ENCODE results near the gene FAM107A. TPM values are rescaled to one million over a fixed set of nuclear protein-coding genes. Genes with fewer than 3 reads are reported as not detected.

The FAM107A gene
- polyA plus RNA-seq, 1 donor from 2014 or later = 0.16 TPM

GRCh38 chr3:58563386-58564035 lies 13.7 kb downstream of the FAM107A start:
- Histone ChIP-seq H2AFZ (ENCODE audit: low read depth, low read length) (no peak overlapping the region), H3F3A (ENCODE audit: insufficient read depth, low read length, poor library complexity, severe bottlenecking) (no peaks in the 10 kb centered on the region), H3K27ac (ENCODE audit: low read length) (no peak overlapping the region), H4K20me1 (ENCODE audit: insufficient read depth) (no peaks in the 10 kb centered on the region), H3K4me2 (ENCODE audit: low read length) (no peak overlapping the region), H3K79me2 (replicated peaks; ENCODE audit: insufficient read depth, low read length) (no peaks in the 10 kb centered on the region), H3K9me2 (ENCODE audit: insufficient read depth, low read length) (no peaks in the 10 kb centered on the region), H3K9ac (ENCODE audit: low read length) (no peak overlapping the region), H3K4me3 (ENCODE audit: low read length) (no peak overlapping the region), H3K36me3 (ENCODE audit: insufficient read depth, low read length) (no peaks in the 10 kb centered on the region), H3K9me3 (ENCODE audit: low read length) (no peaks in the 10 kb centered on the region), H3K27me3 (ENCODE audit: insufficient read depth, low read depth, low read length) (no peaks in the 10 kb centered on the region)
- TF ChIP-seq MXI1 (conservative IDR thresholded peaks at IDR 0.05; ENCODE audit: poor library complexity, severe bottlenecking) (no peak), CTCF (IDR thresholded peaks at IDR 0.05; ENCODE audit: poor library complexity, severe bottlenecking) (no peak), REST (IDR thresholded peaks at IDR 0.05; ENCODE audit: borderline replicate concordance) (no peak), TAF1 (IDR thresholded peaks at IDR 0.05; ENCODE audit: low read depth) (no peak), SMC3 (conservative IDR thresholded peaks at IDR 0.05; ENCODE audit: poor library complexity) (no peak), EZH2 (IDR thresholded peaks at IDR 0.05; ENCODE audit: borderline replicate concordance, insufficient read depth, low read length, poor library complexity, severe bottlenecking) (no peak), RAD21 (conservative IDR thresholded peaks at IDR 0.05) (no peak), EP300 (conservative IDR thresholded peaks at IDR 0.05; ENCODE audit: poor library complexity, severe bottlenecking) (no peak), POLR2AphosphoS5 (IDR thresholded peaks at IDR 0.05) (no peak)

- Histone ChIP-seq H2AFZ (ENCODE audit: low read depth, low read length) (no peak overlapping the region), H3K27ac (ENCODE audit: low read length) (no peak overlapping the region)
- no peak for TF ChIP-seq REST (IDR thresholded peaks at IDR 0.05; ENCODE audit: borderline replicate concordance)
- TF ChIP-seq SMC3 (conservative IDR thresholded peaks at IDR 0.05; ENCODE audit: poor library complexity) = no peak
- no peak for TF ChIP-seq CTCF (IDR thresholded peaks at IDR 0.05; ENCODE audit: poor library complexity, severe bottlenecking)
- TF ChIP-seq EP300 (conservative IDR thresholded peaks at IDR 0.05; ENCODE audit: poor library complexity, severe bottlenecking) = no peak
- TF ChIP-seq RAD21 (conservative IDR thresholded peaks at IDR 0.05) = no peak
- no peak for TF ChIP-seq MXI1 (conservative IDR thresholded peaks at IDR 0.05; ENCODE audit: poor library complexity, severe bottlenecking)
- no peak for TF ChIP-seq POLR2AphosphoS5 (IDR thresholded peaks at IDR 0.05)
- no peak for TF ChIP-seq TAF1 (IDR thresholded peaks at IDR 0.05; ENCODE audit: low read depth)
- TF ChIP-seq EZH2 (IDR thresholded peaks at IDR 0.05; ENCODE audit: borderline replicate concordance, insufficient read depth, low read length, poor library complexity, severe bottlenecking) = no peak
Observed at GRCh38 chr3:58562498-58562897, 14.7 kb downstream of the FAM107A start.

More at GRCh38 chr3:58562498-58562897, 14.7 kb downstream of the FAM107A start:
- H3F3A ChIP-seq (ENCODE audit: insufficient read depth, low read length, poor library complexity, severe bottlenecking) = no peaks in the 10 kb centered on the region
- no peaks in the 10 kb centered on the region for H4K20me1 ChIP-seq (ENCODE audit: insufficient read depth)
- H3K4me3 ChIP-seq (ENCODE audit: low read length) = no peak overlapping the region
- no peaks in the 10 kb centered on the region for H3K79me2 ChIP-seq (replicated peaks; ENCODE audit: insufficient read depth, low read length)
- no peaks in the 10 kb centered on the region for H3K36me3 ChIP-seq (ENCODE audit: insufficient read depth, low read length)
- H3K9ac ChIP-seq (ENCODE audit: low read length) = no peak overlapping the region
- no peaks in the 10 kb centered on the region for H3K27me3 ChIP-seq (ENCODE audit: insufficient read depth, low read depth, low read length)
- no peaks in the 10 kb centered on the region for H3K9me2 ChIP-seq (ENCODE audit: insufficient read depth, low read length)
- H3K9me3 ChIP-seq (ENCODE audit: low read length) = no peaks in the 10 kb centered on the region
- H3K4me2 ChIP-seq (ENCODE audit: low read length) = no peak overlapping the region

Data from neural cell (in vitro differentiated cells).